Measurements from ENCODE around the gene B4GALNT3. TPM values are rescaled to one million over a fixed set of nuclear protein-coding genes. Genes with fewer than 3 reads are reported as not detected.
A peak's percentile ranks its signal among the peaks of the same experiment; 100 is the strongest.

Gene B4GALNT3
- polyA plus RNA-seq, 2 donors = 8.1 to 8.9 TPM

GRCh38 chr12:452667-453210, 7.0 kb upstream of the B4GALNT3 start:
- Histone ChIP-seq H3K27me3 (ENCODE audit: control insufficient read depth in 1 of 2, insufficient read depth in 2 of 2, low read length in 2 of 2) (no peaks in the 10 kb centered on the region), H3K36me3 (ENCODE audit: control insufficient read depth in 2 of 2, insufficient read depth in 2 of 2, low read length in 1 of 2) (no peaks in the 10 kb centered on the region)
- 43 to 64% methylated on average over 15 to 20 of the region's 25 CpGs for WGBS, 2 donors

GRCh38 chr12:454833-455232, 4.9 kb upstream of the B4GALNT3 start:
- Histone ChIP-seq H3K27me3 (ENCODE audit: control insufficient read depth in 1 of 2, insufficient read depth in 2 of 2, low read length in 2 of 2) (no peaks in the 10 kb centered on the region), H3K36me3 (ENCODE audit: control insufficient read depth in 2 of 2, insufficient read depth in 2 of 2, low read length in 1 of 2) (no peaks in the 10 kb centered on the region), H3K27ac (ENCODE audit: low read depth in 2 of 2, low read length in 1 of 2) (no peak overlapping the region), H3K4me3 (ENCODE audit: low read depth in 1 of 2, low read length in 2 of 2) (no peak overlapping the region), H3K9me3 (ENCODE audit: control insufficient read depth in 2 of 2, insufficient read depth in 1 of 2, low read depth in 1 of 2, low read length in 1 of 2) (no peaks in the 10 kb centered on the region), H3K4me1 (ENCODE audit: control insufficient read depth in 2 of 2, insufficient read depth in 2 of 2, low read length in 1 of 2) (peaks cover 2 to 3% of the 10 kb centered on the region in 2 donors)
- 45 to 63% methylated on average over 1 of the region's 1 CpG for WGBS, 2 donors

More at GRCh38 chr12:452667-453210, 7.0 kb upstream of the B4GALNT3 start:
- no peak overlapping the region for H3K4me3 ChIP-seq (ENCODE audit: low read depth in 1 of 2, low read length in 2 of 2)
- H3K4me1 ChIP-seq (ENCODE audit: control insufficient read depth in 2 of 2, insufficient read depth in 2 of 2, low read length in 1 of 2) = no peaks in the 10 kb centered on the region
- no peaks in the 10 kb centered on the region for H3K9me3 ChIP-seq (ENCODE audit: control insufficient read depth in 2 of 2, insufficient read depth in 1 of 2, low read depth in 1 of 2, low read length in 1 of 2)
- H3K27ac ChIP-seq (ENCODE audit: low read depth in 2 of 2, low read length in 1 of 2) = no peak overlapping the region

- Histone ChIP-seq H3K4me1 (ENCODE audit: control insufficient read depth in 2 of 2, insufficient read depth in 2 of 2, low read length in 1 of 2) (peaks cover 2 to 3% of the 10 kb centered on the region in 2 donors), H3K27ac (ENCODE audit: low read depth in 2 of 2, low read length in 1 of 2) (no peak overlapping the region), H3K36me3 (ENCODE audit: control insufficient read depth in 2 of 2, insufficient read depth in 2 of 2, low read length in 1 of 2) (no peaks in the 10 kb centered on the region), H3K9me3 (ENCODE audit: control insufficient read depth in 2 of 2, insufficient read depth in 1 of 2, low read depth in 1 of 2, low read length in 1 of 2) (no peaks in the 10 kb centered on the region), H3K4me3 (ENCODE audit: low read depth in 1 of 2, low read length in 2 of 2) (no peak overlapping the region), H3K27me3 (ENCODE audit: control insufficient read depth in 1 of 2, insufficient read depth in 2 of 2, low read length in 2 of 2) (peaks cover 0 to under 1% of the 10 kb centered on the region in 2 donors)
- 45 to 55% methylated on average over 2 of the region's 2 CpGs for whole genome bisulfite sequencing, 2 donors
Observed at GRCh38 chr12:455821-456220, 3.9 kb upstream of the B4GALNT3 start.

- Histone ChIP-seq H3K4me1 (ENCODE audit: control insufficient read depth in 2 of 2, insufficient read depth in 2 of 2, low read length in 1 of 2) (peaks cover 2 to 3% of the 10 kb centered on the region in 2 donors), H3K36me3 (ENCODE audit: control insufficient read depth in 2 of 2, insufficient read depth in 2 of 2, low read length in 1 of 2) (no peaks in the 10 kb centered on the region), H3K27ac (ENCODE audit: low read depth in 2 of 2, low read length in 1 of 2) (no peak overlapping the region), H3K27me3 (ENCODE audit: control insufficient read depth in 1 of 2, insufficient read depth in 2 of 2, low read length in 2 of 2) (peaks cover 0 to 4% of the 10 kb centered on the region in 2 donors), H3K9me3 (ENCODE audit: control insufficient read depth in 2 of 2, insufficient read depth in 1 of 2, low read depth in 1 of 2, low read length in 1 of 2) (no peaks in the 10 kb centered on the region), H3K4me3 (ENCODE audit: low read depth in 1 of 2, low read length in 2 of 2) (no peak overlapping the region)
- 80 to 81% methylated on average over 4 of the region's 4 CpGs for WGBS, 2 donors
Observed at GRCh38 chr12:457676-458075, 2.1 kb upstream of the B4GALNT3 start.

- 51 to 62% methylated on average over 5 of the region's 5 CpGs for WGBS, 2 donors
- no peak overlapping the region for H3K27ac ChIP-seq (ENCODE audit: low read depth in 2 of 2, low read length in 1 of 2)
- no peaks in the 10 kb centered on the region for H3K9me3 ChIP-seq (ENCODE audit: control insufficient read depth in 2 of 2, insufficient read depth in 1 of 2, low read depth in 1 of 2, low read length in 1 of 2)
Observed at GRCh38 chr12:459050-459429, 699 bp upstream of the B4GALNT3 start.

GRCh38 chr12:460261-461230, 807 bp downstream of the B4GALNT3 start:
- Histone ChIP-seq H3K4me3 (ENCODE audit: low read depth in 1 of 2, low read length in 2 of 2) (peak overlapping the region; percentile 50 to 58), H3K4me1 (ENCODE audit: control insufficient read depth in 2 of 2, insufficient read depth in 2 of 2, low read length in 1 of 2) (peaks cover 2 to 3% of the 10 kb centered on the region in 2 donors), H3K27ac (ENCODE audit: low read depth in 2 of 2, low read length in 1 of 2) (no peak overlapping the region), H3K36me3 (ENCODE audit: control insufficient read depth in 2 of 2, insufficient read depth in 2 of 2, low read length in 1 of 2) (no peaks in the 10 kb centered on the region), H3K9me3 (ENCODE audit: control insufficient read depth in 2 of 2, insufficient read depth in 1 of 2, low read depth in 1 of 2, low read length in 1 of 2) (no peaks in the 10 kb centered on the region), H3K27me3 (ENCODE audit: control insufficient read depth in 1 of 2, insufficient read depth in 2 of 2, low read length in 2 of 2) (peaks cover 0 to 4% of the 10 kb centered on the region in 2 donors)
- 4 to 6% methylated on average over 68 to 109 of the region's 109 CpGs for WGBS, 2 donors

More at GRCh38 chr12:459050-459429, 699 bp upstream of the B4GALNT3 start:
- no peaks in the 10 kb centered on the region for H3K36me3 ChIP-seq (ENCODE audit: control insufficient read depth in 2 of 2, insufficient read depth in 2 of 2, low read length in 1 of 2)
- H3K4me3 ChIP-seq (ENCODE audit: low read depth in 1 of 2, low read length in 2 of 2) = peak overlapping the region in 1 of 2 donors; percentile 58
- peaks cover 0 to 4% of the 10 kb centered on the region in 2 donors for H3K27me3 ChIP-seq (ENCODE audit: control insufficient read depth in 1 of 2, insufficient read depth in 2 of 2, low read length in 2 of 2)
- peaks cover 2 to 3% of the 10 kb centered on the region in 2 donors for H3K4me1 ChIP-seq (ENCODE audit: control insufficient read depth in 2 of 2, insufficient read depth in 2 of 2, low read length in 1 of 2)

- H3K27ac ChIP-seq (ENCODE audit: low read depth in 2 of 2, low read length in 1 of 2) = no peak overlapping the region
- peaks cover 0 to 4% of the 10 kb centered on the region in 2 donors for H3K27me3 ChIP-seq (ENCODE audit: control insufficient read depth in 1 of 2, insufficient read depth in 2 of 2, low read length in 2 of 2)
- H3K9me3 ChIP-seq (ENCODE audit: control insufficient read depth in 2 of 2, insufficient read depth in 1 of 2, low read depth in 1 of 2, low read length in 1 of 2) = no peaks in the 10 kb centered on the region
- H3K4me3 ChIP-seq (ENCODE audit: low read depth in 1 of 2, low read length in 2 of 2) = peak overlapping the region in 1 of 2 donors; percentile 58
- peaks cover 2 to 3% of the 10 kb centered on the region in 2 donors for H3K4me1 ChIP-seq (ENCODE audit: control insufficient read depth in 2 of 2, insufficient read depth in 2 of 2, low read length in 1 of 2)
- 68 to 79% methylated on average over 13 of the region's 13 CpGs for WGBS, 2 donors
- no peaks in the 10 kb centered on the region for H3K36me3 ChIP-seq (ENCODE audit: control insufficient read depth in 2 of 2, insufficient read depth in 2 of 2, low read length in 1 of 2)
Observed at GRCh38 chr12:461425-461824, 1.7 kb downstream of the B4GALNT3 start.

GRCh38 chr12:462936-463705, 3.4 kb downstream of the B4GALNT3 start:
- Histone ChIP-seq H3K4me3 (ENCODE audit: low read depth in 1 of 2, low read length in 2 of 2) (no peak overlapping the region), H3K4me1 (ENCODE audit: control insufficient read depth in 2 of 2, insufficient read depth in 2 of 2, low read length in 1 of 2) (peaks cover 2 to 3% of the 10 kb centered on the region in 2 donors), H3K27ac (ENCODE audit: low read depth in 2 of 2, low read length in 1 of 2) (no peak overlapping the region), H3K27me3 (ENCODE audit: control insufficient read depth in 1 of 2, insufficient read depth in 2 of 2, low read length in 2 of 2) (peaks cover 0 to 4% of the 10 kb centered on the region in 2 donors), H3K36me3 (ENCODE audit: control insufficient read depth in 2 of 2, insufficient read depth in 2 of 2, low read length in 1 of 2) (no peaks in the 10 kb centered on the region), H3K9me3 (ENCODE audit: control insufficient read depth in 2 of 2, insufficient read depth in 1 of 2, low read depth in 1 of 2, low read length in 1 of 2) (no peaks in the 10 kb centered on the region)
- WGBS, 2 donors = 51 to 57% methylated on average over 6 of the region's 6 CpGs
